Osteocyte (in vitro differentiated cells): Measurements from ENCODE around the gene ABCC1. TPM values are rescaled to one million over a fixed set of nuclear protein-coding genes. Genes with fewer than 3 reads are reported as not detected.

Experiments used
- DNase-seq: peaks from one replicate; pipeline ENCODE4 v3.0.0; 2021; ENCODE audit warnings: mixed read lengths; ENCODE audit not compliant: unreplicated experiment; ENCODE audit errors: extremely low spot score
- H3K27ac Mint-ChIP-seq: one replicate; pipeline ENCODE4 v1.8.0; 2021; ENCODE audit warnings: mild to moderate bottlenecking, mixed read lengths; ENCODE audit not compliant: unreplicated experiment
- H3K27me3 Mint-ChIP-seq: one replicate; pipeline ENCODE4 v1.8.0; 2021; ENCODE audit warnings: mixed read lengths; ENCODE audit not compliant: unreplicated experiment
- H3K36me3 Mint-ChIP-seq: one replicate; pipeline ENCODE4 v1.8.0; 2021; ENCODE audit warnings: mixed read lengths; ENCODE audit not compliant: unreplicated experiment
- H3K4me1 Mint-ChIP-seq: one replicate; pipeline ENCODE4 v1.8.0; 2021; ENCODE audit warnings: mixed read lengths; ENCODE audit not compliant: unreplicated experiment
- H3K4me3 Mint-ChIP-seq: one replicate; pipeline ENCODE4 v1.8.0; 2021; ENCODE audit warnings: mild to moderate bottlenecking, moderate library complexity, mixed read lengths; ENCODE audit not compliant: unreplicated experiment
- H3K9me3 Mint-ChIP-seq: one replicate; pipeline ENCODE4 v1.8.0; 2021; ENCODE audit warnings: mixed read lengths; ENCODE audit not compliant: unreplicated experiment
- CTCF ChIP-seq: fragments of 200-600 bp; sonication (generic); IDR thresholded peaks from 2 replicates; pipeline ENCODE4 v1.5.0; 2021; ENCODE audit warnings: antibody characterized with exemption, mild to moderate bottlenecking, moderate library complexity
- total RNA-seq: library from RNA; stranded (reverse); gene quantifications from 2 replicates; pipeline ENCODE4 v1.2.1, GENCODE V29; 2021

ABCC1 gene
- total RNA-seq, 1 donor from 2014 or later = 256 TPM

- Mint-ChIP-seq H3K36me3 (peaks cover 49% of the 10 kb centered on the region), H3K27me3 (no peaks in the 10 kb centered on the region), H3K9me3 (no peaks in the 10 kb centered on the region), H3K4me1 (peaks cover 62% of the 10 kb centered on the region), H3K27ac (peak overlapping the region; percentile 3), H3K4me3 (no peak overlapping the region)
- no peak for DNase-seq
- TF ChIP-seq CTCF = no peak
These were observed 60.8 kb downstream of the ABCC1 start for GRCh38 chr16:16010194-16010593.

GRCh38 chr16:16012144-16012543 lies 62.7 kb downstream of the ABCC1 start:
- Mint-ChIP-seq H3K36me3 (peaks cover 64% of the 10 kb centered on the region), H3K9me3 (no peaks in the 10 kb centered on the region), H3K27ac (peak overlapping the region; percentile 23), H3K27me3 (no peaks in the 10 kb centered on the region), H3K4me1 (peaks cover 63% of the 10 kb centered on the region), H3K4me3 (no peak overlapping the region)
- DNase-seq = no peak
- no peak for TF ChIP-seq CTCF

GRCh38 chr16:16013812-16014211 lies 64.4 kb downstream of the ABCC1 start:
- Mint-ChIP-seq H3K9me3 (no peaks in the 10 kb centered on the region), H3K4me3 (no peak overlapping the region), H3K36me3 (peaks cover 67% of the 10 kb centered on the region), H3K4me1 (peaks cover 62% of the 10 kb centered on the region), H3K27ac (peak overlapping the region; percentile 45), H3K27me3 (no peaks in the 10 kb centered on the region)
- no peak for DNase-seq
- no peak for TF ChIP-seq CTCF

GRCh38 chr16:16014329-16015224 lies 65.2 kb downstream of the ABCC1 start:
- H3K36me3 Mint-ChIP-seq = peaks cover 65% of the 10 kb centered on the region
- peak overlapping the region; percentile 26 for H3K4me3 Mint-ChIP-seq
- H3K9me3 Mint-ChIP-seq = no peaks in the 10 kb centered on the region
- H3K27me3 Mint-ChIP-seq = no peaks in the 10 kb centered on the region
- no peak for TF ChIP-seq CTCF
- peaks cover 63% of the 10 kb centered on the region for H3K4me1 Mint-ChIP-seq
- H3K27ac Mint-ChIP-seq = peak overlapping the region; percentile 90
- peak; percentile 88 for DNase-seq

GRCh38 chr16:16015849-16016248 lies 66.4 kb downstream of the ABCC1 start:
- Mint-ChIP-seq H3K27ac (peak overlapping the region; percentile 90), H3K36me3 (peaks cover 65% of the 10 kb centered on the region), H3K9me3 (no peaks in the 10 kb centered on the region), H3K4me1 (peaks cover 71% of the 10 kb centered on the region), H3K4me3 (no peak overlapping the region), H3K27me3 (no peaks in the 10 kb centered on the region)
- no peak for DNase-seq
- TF ChIP-seq CTCF = no peak
